Inferior parietal cortex (tissue), 1 donor: ENCODE results near the gene AKT1S1.
"Not testable (repeated sequence)": the region's sequence is repeated elsewhere in the genome, so short reads cannot be mapped to it uniquely, and the experiment has no call there.

Experiments
- DNase-seq: peaks from one replicate; pipeline ENCODE4 v3.0.0-alpha.2; 2016; ENCODE audit errors: extremely low spot score

Gene AKT1S1

GRCh38 chr19:49877020-49877878, at the start of gene AKT1S1, which contains the start of gene TBC1D17:
Gene AKT1S1, minus strand, starts transcription at chr19:49877355. Its CDS starts 4,060 bp downstream, at chr19:49873295.
Gene TBC1D17, plus strand, starts transcription at chr19:49877702. Its CDS starts 22 bp downstream, at chr19:49877724.
- DNase-seq = peak; percentile 100

- no peak for DNase-seq
Observed at GRCh38 chr19:49926515-49926914, 49.4 kb upstream of the AKT1S1 start.

GRCh38 chr19:49925486-49925885, 48.3 kb upstream of the AKT1S1 start:
- DNase-seq = no peak

GRCh38 chr19:49924881-49925210, 47.7 kb upstream of the AKT1S1 start:
- not testable (repeated sequence) for DNase-seq

- no peak for DNase-seq
Observed at GRCh38 chr19:49924004-49924880, 47.1 kb upstream of the AKT1S1 start.

- no peak for DNase-seq
Observed at GRCh38 chr19:49923055-49924003, 46.2 kb upstream of the AKT1S1 start.

- no peak for DNase-seq
Observed at GRCh38 chr19:49921871-49922795, 45.0 kb upstream of the AKT1S1 start.

GRCh38 chr19:49920624-49921363, 43.6 kb upstream of the AKT1S1 start:
- DNase-seq = no peak

GRCh38 chr19:49918089-49918488, 40.9 kb upstream of the AKT1S1 start:
- DNase-seq = no peak

- DNase-seq = no peak
Observed at GRCh38 chr19:49916839-49917733, 39.9 kb upstream of the AKT1S1 start.

- DNase-seq = no peak
Observed at GRCh38 chr19:49915271-49915670, 38.1 kb upstream of the AKT1S1 start.

GRCh38 chr19:49913720-49914119, 36.6 kb upstream of the AKT1S1 start:
- no peak for DNase-seq

- DNase-seq = peak; percentile 29
Observed at GRCh38 chr19:49912965-49913685, 36.0 kb upstream of the AKT1S1 start.

GRCh38 chr19:49911381-49912145, 34.4 kb upstream of the AKT1S1 start:
- DNase-seq = peak; percentile 33

GRCh38 chr19:49910179-49910578, 33.0 kb upstream of the AKT1S1 start:
- DNase-seq = no peak

GRCh38 chr19:49908480-49909420, 31.6 kb upstream of the AKT1S1 start:
- no peak for DNase-seq
